GM12892 (cell line): ENCODE measurements around the gene SUGCT.

Source experiments
- POLR2A ChIP-seq: IDR thresholded peaks from 2 replicates; pipeline ENCODE4 v1.6.1; 2011; ENCODE audit warnings: low read depth, low read length, control low read depth
- POLR2AphosphoS5 ChIP-seq: IDR thresholded peaks from 2 replicates; pipeline ENCODE4 v1.6.1; 2011; ENCODE audit warnings: low read depth, low read length, control low read depth

- TF ChIP-seq POLR2A (no peak), POLR2AphosphoS5 (no peak)
These were observed 750.7 kb downstream of the SUGCT start for GRCh38 chr7:40885503-40885902.
